OCI-LY1 (cell line): ENCODE results near the gene PAQR6.

Source experiments
- EZH2 ChIP-seq: fragments of 200-600 bp; sonication (generic), shearing (Covaris generic); IDR thresholded peaks from 2 replicates; pipeline ENCODE4 v1.8.0; 2017; ENCODE audit warnings: borderline replicate concordance, mixed run types, mild to moderate bottlenecking, antibody characterized with exemption, low read length, moderate library complexity, mixed read lengths
- TF ChIP-seq, protein P1 (sequence below): fragments of 200-600 bp; sonication (generic), shearing (Covaris generic); IDR thresholded peaks from 2 replicates; pipeline ENCODE4 v1.5.1; 2017; ENCODE audit warnings: mild to moderate bottlenecking, antibody characterized with exemption, low read length, moderate library complexity, mixed read lengths

GRCh38 chr1:156270314-156270713 lies 22.5 kb upstream of the PAQR6 start:
- TF ChIP-seq, protein P1, sequence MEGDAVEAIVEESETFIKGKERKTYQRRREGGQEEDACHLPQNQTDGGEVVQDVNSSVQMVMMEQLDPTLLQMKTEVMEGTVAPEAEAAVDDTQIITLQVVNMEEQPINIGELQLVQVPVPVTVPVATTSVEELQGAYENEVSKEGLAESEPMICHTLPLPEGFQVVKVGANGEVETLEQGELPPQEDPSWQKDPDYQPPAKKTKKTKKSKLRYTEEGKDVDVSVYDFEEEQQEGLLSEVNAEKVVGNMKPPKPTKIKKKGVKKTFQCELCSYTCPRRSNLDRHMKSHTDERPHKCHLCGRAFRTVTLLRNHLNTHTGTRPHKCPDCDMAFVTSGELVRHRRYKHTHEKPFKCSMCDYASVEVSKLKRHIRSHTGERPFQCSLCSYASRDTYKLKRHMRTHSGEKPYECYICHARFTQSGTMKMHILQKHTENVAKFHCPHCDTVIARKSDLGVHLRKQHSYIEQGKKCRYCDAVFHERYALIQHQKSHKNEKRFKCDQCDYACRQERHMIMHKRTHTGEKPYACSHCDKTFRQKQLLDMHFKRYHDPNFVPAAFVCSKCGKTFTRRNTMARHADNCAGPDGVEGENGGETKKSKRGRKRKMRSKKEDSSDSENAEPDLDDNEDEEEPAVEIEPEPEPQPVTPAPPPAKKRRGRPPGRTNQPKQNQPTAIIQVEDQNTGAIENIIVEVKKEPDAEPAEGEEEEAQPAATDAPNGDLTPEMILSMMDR: no peak
- TF ChIP-seq EZH2: no peak
